GM18502 (cell line): ENCODE measurements around the gene PRAMEF1.
"Not testable (repeated sequence)": the region's sequence is repeated elsewhere in the genome, so short reads cannot be mapped to it uniquely, and the experiment has no call there.

Source experiments
- ATAC-seq: cut with Tn5 transposase; IDR thresholded peaks from one replicate; pipeline ENCODE4 v1.9.1; 2021; ENCODE audit warnings: mild to moderate bottlenecking; ENCODE audit not compliant: unreplicated experiment, poor library complexity

PRAMEF1 gene, protein sequence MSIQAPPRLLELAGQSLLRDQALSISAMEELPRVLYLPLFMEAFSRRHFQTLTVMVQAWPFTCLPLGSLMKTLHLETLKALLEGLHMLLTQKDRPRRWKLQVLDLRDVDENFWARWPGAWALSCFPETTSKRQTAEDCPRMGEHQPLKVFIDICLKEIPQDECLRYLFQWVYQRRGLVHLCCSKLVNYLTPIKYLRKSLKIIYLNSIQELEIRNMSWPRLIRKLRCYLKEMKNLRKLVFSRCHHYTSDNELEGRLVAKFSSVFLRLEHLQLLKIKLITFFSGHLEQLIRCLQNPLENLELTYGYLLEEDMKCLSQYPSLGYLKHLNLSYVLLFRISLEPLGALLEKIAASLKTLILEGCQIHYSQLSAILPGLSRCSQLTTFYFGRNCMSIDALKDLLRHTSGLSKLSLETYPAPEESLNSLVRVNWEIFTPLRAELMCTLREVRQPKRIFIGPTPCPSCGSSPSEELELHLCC

DNA sequence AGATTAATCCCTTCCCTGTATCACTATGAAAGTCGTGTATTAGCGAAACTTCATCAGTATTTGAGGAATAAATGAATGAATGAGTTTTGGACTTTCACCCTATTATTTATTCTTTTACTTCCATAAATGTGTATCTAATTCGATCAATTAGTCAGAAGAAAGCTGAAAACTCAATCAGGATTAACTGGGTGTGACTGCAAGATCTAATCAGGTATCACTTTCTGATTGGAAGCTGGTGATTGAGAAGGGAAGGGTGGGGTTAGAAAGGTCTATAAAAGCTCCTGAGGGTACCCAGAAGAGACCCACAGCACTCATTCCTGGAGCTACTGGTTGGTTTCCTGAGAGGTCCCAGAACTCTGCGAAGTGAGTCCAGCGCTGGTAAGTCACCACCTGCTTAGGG is at the start of gene PRAMEF1:
PRAMEF1 (plus strand) TSS at position 301 of the 400 bp plus-strand sequence. CDS start 1,831 bp downstream, outside the sequence.
- ATAC-seq: not testable (repeated sequence)

DNA sequence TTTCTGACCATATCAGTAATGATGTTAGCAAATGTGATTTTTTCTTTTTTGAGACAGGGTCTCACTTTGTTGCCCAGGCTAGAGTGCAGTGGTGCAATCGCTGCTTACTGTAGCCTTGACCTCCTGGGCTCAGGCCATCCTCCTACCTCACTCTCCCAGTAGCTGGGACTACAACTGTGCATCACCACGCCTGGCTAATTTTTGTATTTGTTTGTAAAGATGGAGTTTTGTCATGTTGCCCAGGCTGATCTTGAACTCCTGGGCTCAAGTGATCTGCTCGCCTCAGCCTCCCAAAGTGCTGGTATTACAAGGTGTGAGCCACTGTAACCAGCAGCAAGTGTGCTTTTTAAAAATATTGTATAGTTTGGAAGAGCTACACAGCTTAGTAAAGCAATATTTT is 49.3 kb upstream of the PRAMEF1 start:
- no peak for ATAC-seq

DNA sequence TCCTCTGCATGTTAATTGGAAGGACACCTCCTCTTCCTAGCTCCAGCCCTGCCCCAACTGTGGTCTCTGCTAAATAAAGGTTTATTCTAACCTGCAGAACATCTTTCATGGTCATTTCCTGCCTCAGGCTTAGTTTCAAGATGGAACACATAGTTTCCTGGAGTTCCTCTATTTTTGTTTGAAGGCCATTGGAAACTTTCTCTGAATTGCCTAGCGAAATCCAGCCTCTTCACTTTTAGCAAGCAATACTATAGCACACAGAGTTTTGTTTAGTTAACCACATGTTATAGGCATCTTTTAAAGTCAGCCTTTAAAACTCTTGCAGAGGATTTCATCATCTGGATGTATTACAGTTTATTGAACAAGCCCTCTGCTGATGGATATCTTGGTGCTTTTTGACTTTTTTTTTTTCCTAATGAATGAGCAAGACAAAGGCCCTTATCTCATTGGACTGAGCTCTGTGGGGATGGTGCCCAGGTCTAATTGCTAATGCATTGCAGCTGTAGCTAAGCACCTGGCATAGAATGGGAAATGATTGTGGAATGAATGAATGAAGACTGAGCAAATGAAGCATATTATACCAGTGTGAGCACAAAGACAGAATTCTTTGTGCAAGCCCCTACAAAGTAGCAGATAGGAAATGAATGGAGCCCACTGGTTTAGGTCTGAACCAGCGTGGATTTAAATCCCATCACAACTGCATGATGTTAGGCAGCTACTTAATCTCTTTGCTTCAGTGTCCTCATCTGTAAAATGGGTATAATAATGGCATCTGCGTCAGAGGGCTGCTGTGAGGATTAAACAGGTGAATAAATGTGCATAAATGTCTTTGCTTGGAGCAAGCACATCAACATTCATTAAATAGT is 45.8 kb upstream of the PRAMEF1 start:
- no peak for ATAC-seq

DNA sequence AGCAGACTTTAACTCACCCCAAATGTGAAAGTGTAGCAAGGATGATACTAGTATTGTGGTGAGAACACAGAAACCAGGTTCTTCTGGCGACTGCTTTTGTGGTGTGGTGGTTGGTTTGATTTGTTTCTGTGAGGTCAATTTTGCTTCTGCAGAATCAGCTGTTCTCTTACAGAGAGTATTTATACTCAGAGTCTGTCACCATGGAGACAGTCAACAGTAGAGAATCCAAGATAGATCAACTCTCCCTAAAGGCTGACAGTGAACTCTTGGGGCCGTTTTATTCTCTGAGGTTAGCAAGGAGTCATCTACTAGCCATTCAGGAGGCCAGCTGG is 45.2 kb upstream of the PRAMEF1 start, which contains the start of gene CFAP107:
CFAP107 (plus strand) TSS at position 209 of the 332 bp plus-strand sequence. CDS start 231 bp downstream, outside the sequence.
- no peak for ATAC-seq

DNA sequence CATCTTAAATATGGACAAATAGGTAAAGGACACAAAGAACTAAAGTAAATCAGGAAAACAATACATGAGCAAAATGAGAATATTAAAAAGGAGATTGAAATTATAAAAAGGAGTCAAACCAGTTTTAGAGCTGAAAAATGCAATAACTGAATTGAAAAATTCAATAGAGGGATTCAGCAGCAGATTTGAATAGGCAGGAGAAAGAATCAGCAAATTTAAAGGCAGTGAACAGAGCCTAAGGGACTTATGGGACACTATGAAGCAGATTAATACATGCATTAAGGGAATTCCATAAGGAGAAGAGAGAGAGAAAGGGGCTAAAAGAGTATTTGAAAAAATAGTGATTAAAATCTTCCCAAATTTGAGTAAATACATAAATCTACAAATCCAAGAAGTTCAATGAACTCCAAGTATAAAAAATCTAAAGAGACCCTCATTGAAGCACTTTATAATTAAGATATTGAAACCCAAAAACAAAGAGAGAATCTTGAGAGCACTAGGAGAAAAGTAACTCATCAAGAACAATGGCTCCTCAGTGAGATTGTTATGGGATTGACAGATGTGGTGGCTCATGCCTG is 42.3 kb upstream of the PRAMEF1 start:
- no peak for ATAC-seq

- no peak for ATAC-seq
Observed at GRCh38 chr1:12754738-12755137, 36.5 kb upstream of the PRAMEF1 start.

DNA sequence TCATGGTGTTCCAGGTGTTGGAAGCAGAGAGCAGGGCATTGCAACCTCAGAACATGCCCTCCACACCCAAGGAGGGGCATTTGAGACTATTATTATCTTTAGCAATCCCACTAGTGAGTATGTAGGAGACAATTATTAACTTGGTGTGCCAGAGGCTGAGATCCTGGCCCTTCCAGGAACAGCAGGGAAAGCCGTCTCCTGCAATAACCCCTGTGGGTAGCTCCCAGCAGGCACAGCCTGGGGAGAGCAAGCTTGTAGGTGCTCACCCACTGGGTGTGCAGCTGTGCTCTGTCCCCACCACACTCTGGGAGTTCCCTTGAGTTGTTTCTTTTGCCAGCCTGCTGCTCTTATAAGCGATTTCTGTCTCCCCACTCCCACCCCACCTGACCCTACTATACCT is 34.9 kb upstream of the PRAMEF1 start:
- ATAC-seq: no peak

DNA sequence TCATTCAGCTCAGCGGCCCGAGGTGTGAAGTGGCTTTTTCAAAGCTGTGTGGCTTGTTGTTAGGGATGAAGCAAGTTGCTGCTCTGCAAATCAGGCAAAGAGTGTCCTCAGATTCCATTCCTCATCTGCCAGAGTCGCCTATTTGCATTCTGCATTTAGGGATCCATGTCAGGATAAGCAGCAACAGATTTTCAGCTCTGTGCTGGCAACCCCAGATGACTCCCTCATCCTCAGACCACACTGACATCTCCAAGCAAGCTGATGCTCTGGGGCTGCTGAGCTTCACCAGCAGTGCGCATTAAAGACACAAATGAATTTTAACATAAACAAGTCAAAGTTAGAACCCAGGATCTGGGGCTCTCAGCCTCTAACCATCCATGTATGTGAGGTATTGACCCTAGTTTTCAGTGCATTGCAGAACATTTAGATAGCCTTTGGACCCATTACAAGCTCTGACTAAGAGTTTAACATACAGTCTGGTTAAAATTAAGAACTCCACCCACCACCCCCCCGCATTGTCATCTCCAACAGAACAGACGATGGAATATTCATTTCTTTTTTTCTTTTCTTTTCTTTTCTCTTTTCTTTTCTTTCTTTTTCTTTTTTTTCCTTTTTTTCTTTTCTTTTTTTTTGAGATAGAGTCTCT is 34.3 kb upstream of the PRAMEF1 start:
- no peak for ATAC-seq

DNA sequence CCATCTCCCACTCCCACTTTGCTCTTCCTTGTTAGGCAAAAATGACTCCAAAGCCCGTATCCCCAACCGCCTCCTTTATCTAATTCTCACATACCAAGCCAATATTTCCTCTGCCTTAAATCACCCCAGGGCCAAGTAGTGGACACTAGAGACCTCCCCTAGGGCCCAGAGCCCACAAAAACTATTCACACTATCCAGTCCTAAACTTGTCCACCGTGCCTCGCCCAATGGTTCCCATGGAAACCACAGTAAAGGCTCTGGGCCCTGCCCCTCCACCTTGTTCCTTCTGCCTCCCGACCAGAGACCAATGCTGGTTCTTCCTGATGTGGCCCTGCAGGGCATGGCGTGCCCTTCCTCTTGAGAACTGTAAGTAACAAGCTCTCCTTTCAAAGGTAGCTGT is 33.4 kb upstream of the PRAMEF1 start:
- ATAC-seq: no peak

- no peak for ATAC-seq
Observed at GRCh38 chr1:12760256-12760795, 30.9 kb upstream of the PRAMEF1 start.

DNA sequence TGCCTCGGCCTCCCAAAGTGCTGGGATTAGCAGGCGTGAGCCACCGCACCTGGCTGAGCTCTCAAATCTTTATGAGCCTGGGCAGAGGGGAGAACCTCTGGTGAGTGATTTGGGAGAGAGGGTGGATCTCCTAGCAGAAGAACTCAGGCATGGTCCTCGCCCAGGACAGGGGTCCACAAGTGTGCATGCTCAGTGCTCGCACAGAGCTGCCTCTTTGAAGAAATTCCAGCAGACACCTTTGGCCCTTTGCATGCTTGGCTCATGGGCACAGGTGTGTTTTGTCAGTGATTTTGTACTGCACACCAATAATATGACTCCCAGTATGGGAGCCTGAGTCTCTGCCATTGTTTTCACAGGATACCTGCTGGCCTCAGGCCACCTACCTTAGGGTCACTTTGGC is 29.4 kb upstream of the PRAMEF1 start:
- no peak for ATAC-seq

DNA sequence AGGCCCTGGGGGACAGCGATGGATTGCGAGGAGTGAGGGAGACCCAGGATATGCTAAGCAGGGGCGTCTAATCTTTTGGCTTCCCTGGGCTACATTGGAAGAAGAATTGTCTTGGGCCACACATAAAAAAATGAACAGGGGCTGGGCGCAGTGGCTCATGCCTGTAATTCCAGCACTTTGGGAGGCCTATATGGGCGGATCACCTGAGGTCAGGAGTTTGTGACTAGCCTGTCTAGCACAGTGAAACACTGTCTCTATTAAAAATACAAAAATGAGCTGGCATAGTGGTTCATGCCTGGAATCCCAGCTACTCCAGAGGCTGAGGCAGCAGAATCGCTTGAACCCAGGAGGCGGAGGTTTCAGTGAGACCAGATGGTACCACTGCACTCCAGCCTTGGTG is 28.4 kb upstream of the PRAMEF1 start:
- no peak for ATAC-seq

DNA sequence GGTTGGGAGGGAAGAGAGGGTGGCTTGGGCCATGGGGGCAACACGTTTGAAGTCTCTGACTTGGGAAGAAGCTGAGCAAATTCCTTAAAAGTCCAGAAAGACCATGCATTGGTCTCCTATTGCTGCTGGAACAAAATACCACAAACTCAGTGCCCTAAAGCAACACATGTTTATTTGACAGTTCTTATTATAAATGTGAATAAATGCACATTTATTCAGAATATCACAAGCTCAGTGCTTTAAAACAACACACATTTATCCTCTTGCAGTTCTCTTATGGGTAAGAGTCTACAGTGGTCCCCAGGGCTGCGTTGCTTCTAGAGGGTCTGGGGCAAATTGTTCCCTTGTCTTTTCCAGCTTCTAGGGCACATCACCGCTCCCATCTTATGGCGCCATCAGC is 27.7 kb upstream of the PRAMEF1 start:
- ATAC-seq: no peak

DNA sequence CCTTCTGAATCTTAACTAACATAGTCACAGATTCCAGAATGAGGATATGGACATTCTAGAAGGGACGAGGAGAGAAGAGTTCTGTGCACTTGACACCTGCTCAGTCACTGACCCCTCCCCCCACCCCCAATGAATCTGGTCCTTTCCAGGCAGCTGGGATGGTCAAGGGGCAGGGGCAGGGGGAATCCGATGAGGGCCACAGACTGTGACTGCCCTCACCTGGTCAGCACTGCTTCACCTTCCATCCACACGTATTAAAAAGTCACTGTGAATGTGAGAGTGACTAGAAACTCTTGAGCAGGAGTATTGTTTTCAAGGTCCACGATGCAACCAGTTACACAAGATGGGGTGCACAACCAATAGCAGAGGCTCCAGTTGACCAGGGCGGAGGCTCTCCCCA is 27.2 kb upstream of the PRAMEF1 start:
- ATAC-seq: no peak

- ATAC-seq: no peak
Observed at GRCh38 chr1:12769031-12769430, 22.2 kb upstream of the PRAMEF1 start.

DNA sequence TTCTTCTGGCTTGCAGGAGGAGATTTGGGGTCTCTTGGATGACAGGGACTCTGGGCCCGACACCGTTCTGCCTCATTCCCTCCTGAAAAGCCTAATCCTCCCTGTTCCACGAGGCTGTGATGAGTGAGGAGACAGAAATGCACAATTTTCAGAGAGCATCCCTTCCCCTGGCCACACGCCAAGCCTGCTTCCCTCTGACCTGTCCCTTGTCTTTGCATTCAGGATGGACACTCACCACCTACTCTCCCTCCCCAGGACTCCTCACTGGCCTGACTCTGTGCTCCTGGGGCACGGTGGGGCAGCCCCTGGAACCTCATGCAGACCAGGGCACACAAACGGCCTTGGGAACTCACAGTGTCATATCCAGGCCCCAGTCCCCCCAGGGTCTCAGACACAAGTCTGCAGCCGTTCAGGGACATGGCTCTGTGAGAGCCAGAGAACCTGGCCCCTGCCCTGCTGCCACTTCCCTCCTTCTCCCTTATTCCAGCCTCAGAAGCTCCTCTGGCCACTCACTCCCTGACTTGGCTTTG is 21.2 kb upstream of the PRAMEF1 start:
- no peak for ATAC-seq

GRCh38 chr1:12770620-12771019 is 20.6 kb upstream of the PRAMEF1 start:
- ATAC-seq: no peak

DNA sequence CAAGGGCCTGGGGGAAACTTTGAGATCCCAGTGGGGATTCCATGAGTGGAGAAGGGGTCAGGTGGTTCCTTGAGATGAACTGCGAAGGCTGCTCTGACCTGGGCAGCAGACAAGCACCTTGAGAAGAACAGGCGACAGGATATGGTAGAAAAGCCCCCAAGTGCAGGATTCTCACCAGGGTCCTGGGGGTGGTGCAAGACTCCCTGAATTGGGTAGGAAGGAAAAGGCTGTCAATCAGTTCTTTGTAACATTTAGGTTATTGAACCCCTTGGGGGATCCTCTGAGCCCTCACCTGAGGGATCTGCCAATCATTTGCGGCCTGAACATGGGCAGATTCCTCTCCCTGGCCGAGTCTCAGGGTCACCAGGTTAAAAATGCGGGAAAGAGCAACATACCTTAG is 20.0 kb upstream of the PRAMEF1 start:
- no peak for ATAC-seq

DNA sequence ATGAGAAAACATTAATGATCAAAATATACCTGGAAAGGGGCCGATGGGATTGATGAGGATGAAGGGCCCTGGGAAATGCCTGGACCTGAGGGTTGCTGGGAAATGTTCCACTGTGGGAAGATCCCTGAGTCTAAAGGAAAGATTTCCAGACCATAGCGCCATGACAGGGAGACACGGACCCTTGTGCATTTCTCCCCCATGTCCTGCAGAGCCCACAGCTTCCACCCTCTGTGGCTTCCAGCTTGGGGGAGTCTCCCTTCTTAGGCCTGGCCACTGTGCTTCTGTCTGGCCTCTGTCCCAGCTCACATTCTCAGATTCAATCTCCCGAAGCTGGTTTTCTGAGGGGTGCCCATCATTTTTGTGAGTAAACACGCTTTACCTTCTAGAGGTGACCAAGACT is 18.7 kb upstream of the PRAMEF1 start:
- ATAC-seq: no peak

DNA sequence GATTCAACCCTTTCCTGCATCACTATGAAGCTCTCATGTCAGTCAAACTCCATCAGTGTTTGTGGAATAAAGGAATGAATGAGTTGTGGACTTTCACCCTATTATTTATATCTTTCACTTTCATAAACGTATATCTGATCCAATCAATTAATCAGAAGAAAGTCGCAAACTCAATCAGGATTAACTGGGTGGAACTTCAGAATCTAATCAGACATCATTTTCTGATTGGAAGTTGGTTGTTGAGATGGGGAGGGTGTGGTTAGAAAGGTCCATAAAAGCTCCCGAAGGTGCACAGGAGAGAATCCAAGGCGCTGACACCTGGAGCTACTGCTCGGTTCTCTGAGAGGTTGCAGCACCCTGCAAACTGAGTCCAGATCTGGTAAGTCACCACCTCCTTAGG is 17.8 kb upstream of the PRAMEF1 start, which contains the start of gene PRAMEF12:
PRAMEF12 (plus strand) TSS at position 301 of the 400 bp plus-strand sequence. CDS start 1,130 bp downstream, outside the sequence.
- ATAC-seq: no peak
